Activated CD8-positive, alpha-beta memory T cell treated with anti-CD3 and anti-CD28 coated beads, Interleukin-2, amount 50 U/mL, for 24 hours (primary cell): ENCODE measurements around the gene ADH7.
"Not testable (repeated sequence)": the region's sequence is repeated elsewhere in the genome, so short reads cannot be mapped to it uniquely, and the experiment has no call there.

Source experiments
- DNase-seq: peaks from one replicate; pipeline ENCODE4 v3.0.0-alpha.2; 2020; ENCODE audit errors: extremely low read depth

ADH7 gene

DNA sequence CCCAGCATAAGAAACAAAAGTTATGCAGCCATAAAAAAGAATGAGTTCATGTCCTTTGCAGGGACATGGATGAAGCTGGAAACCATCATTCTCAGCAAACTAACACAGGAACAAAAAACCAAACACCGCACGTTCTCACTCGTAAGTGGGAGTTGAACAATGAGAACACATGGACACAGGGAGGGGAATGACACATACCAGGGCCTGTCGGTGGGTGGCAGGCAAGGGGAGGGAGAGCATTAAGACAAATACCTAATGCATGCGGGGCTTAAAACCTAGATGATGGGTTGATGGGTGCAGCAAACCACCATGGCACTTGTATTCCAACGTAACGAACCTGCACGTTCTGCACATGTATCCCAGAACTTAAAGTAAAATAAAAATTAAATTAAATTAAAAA lies 19.4 kb downstream of the ADH7 start:
- not testable (repeated sequence) for DNase-seq

DNA sequence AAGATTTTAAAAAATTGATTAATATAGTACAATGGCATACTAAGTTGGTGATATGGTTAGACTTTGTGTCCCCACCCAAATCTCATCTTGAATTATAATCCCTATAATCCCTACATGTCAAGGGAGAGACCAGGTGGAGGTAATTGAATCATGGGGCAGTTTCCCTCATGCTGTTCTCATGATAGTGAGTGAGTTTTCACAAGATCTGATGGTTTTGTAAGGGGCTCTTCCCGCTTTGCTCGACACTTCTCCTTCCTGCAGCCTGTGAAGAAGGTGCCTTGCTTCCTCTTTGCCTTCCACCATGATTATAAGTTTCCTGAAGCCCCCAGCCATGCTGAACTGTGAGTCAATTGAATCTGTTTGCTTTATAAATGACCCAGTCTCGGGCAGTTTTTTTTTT lies 20.2 kb downstream of the ADH7 start:
- DNase-seq = not testable (repeated sequence)

DNA sequence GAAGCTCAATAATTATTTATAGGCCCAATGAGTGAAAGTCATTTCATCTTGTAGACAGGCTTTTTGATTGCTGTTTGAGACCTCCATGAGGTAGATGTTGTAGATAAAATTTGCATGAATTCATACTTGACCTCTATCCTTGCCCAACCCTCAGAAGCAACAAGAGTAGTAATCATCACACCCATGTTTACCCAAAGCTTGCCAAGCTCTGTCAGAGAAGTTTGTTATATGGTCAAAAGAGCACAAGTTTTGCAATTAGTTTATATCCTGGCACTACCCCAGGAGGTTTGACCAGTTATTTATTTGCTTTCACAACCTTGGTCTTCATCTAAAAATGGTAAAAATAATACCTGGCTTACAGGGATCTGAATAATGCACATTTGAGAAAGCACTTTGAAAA lies 20.7 kb downstream of the ADH7 start:
- no peak for DNase-seq

DNA sequence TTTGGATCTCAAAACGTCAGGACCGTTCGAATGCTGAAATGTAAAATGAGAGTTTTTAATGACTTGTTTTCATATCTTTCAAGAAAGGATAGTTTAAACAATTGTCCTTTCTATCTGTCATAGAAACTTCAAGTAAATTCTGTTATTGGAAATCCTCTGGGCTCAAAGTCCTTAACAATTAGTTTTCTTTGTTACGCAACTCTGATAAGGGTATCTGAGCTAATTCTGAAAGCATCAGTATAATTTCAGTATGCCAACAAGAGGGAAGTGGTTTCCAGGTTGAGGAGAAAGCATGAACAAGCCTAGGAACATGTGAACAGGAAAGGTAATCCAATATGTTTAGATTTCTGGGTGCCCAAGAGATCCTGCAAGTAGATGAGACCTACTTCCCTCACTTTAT lies 22.0 kb downstream of the ADH7 start:
- DNase-seq = no peak

DNA sequence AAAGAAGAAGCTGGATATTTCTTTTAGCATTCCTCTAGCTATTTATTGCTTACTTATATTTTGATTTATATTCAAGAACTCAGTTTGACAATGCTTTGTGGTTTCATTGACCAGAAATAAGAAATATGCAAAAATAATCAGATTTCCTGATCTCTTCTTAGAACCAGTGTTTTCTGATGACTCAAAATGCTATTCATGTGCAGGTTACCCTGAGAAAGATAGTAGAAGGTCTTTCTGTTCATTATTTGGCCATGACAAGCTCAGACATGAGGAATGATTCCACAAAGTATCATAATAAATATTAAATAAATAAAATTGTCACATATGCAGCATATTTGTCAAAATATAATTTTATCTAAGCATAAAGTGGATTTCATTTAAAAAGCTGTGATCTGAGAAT lies 24.1 kb downstream of the ADH7 start:
- DNase-seq = no peak

DNA sequence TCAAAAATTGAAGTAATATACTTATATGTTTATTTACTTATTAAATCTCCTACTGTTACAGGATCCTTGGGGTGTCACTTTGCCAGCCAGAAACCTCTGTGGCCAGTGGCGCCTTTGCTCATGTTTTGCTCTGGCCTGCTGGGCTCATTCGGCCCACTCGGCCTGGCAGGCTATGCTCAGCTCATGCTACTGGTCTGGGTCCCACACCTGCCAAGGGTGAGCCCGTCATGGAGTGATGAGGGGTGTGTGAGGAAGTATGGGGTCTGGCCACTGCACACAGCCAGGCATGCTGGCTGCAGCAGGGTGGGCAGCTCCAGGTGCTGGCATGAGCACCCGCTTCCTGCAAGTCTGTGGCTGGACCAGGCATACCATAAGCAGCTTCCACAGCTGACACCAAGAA lies 25.1 kb downstream of the ADH7 start:
- no peak for DNase-seq

DNA sequence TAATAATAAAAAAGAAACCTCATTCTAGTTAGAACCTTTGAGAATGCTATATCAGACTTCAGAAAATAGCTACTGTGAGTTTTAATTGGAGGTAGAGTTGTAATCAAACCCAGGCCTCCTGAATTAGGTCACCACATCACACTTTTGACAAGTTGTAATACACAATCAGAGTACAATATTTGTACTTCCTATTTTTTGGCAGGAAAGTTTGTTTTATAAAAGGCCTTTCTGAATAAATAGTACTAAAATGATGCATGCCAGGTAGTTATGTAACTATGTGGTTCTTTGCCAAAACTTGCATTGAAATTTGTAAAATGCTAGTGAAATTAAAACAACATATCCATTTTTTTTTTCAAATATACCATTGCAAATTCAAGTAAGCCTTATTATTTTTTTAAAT lies 26.8 kb downstream of the ADH7 start:
- DNase-seq = no peak

DNA sequence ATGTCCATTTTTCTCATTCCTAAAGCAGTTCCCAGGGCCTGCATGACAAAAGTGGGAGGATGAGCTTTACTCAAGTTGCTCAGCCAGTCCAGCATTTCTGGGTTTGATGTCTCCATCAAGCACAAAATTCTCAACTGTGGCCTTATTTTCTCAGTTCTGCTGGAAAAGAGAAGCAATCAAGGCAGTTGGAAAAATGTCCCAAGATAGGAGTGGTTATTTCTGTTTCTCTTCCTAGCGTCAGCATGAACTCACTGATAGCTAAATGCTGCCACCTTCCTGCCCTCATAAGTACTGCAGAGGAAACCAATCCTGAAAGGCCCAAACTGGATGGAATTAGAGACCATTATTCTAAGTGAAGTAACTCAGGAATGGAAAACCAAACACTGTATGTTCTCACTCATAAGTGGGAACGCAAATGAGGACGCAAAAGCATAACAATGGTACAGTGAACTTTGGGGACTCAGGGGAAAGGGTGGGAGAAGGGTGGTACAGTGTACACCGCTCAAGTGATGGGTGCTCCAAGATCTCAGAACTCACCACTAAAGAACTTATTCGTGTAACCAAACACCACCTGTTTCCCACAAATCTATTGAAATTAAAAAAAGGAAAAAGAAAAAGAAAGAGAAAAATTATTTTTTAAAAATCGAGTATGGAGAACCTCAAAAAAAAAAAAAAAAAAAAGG lies 29.6 kb downstream of the ADH7 start:
- DNase-seq = peak; percentile 26

DNA sequence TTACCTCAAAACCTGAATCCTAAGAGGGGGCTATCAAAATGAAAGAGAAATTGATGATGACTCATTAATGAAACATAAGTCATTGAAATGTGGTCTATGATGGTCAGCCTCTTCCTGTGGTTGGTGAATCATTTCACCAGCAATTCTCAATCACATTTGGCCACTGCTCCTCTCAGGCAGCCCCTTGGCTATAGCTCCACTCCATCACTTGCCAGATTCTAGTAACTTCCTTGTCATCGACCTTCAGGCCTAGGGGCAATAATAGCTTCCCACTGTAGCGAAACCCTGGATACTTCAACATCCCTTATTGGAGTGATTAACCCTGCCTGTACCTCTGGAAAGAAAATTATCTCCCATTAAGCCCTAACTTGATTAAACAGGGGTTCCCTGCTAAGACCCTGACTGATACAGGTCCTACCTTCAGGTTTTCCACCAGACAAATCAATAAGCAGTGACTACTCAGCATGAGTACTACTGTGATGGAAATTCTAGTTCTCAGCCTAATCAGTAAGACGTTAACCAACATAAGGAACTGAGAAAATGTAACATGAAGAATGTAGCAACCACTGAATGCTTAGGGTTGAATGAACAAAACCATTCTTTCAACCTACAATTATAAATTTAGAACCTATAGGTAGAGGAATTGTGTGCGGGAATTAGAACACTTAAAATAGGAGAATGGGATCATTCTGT lies 30.4 kb downstream of the ADH7 start:
- DNase-seq = no peak

DNA sequence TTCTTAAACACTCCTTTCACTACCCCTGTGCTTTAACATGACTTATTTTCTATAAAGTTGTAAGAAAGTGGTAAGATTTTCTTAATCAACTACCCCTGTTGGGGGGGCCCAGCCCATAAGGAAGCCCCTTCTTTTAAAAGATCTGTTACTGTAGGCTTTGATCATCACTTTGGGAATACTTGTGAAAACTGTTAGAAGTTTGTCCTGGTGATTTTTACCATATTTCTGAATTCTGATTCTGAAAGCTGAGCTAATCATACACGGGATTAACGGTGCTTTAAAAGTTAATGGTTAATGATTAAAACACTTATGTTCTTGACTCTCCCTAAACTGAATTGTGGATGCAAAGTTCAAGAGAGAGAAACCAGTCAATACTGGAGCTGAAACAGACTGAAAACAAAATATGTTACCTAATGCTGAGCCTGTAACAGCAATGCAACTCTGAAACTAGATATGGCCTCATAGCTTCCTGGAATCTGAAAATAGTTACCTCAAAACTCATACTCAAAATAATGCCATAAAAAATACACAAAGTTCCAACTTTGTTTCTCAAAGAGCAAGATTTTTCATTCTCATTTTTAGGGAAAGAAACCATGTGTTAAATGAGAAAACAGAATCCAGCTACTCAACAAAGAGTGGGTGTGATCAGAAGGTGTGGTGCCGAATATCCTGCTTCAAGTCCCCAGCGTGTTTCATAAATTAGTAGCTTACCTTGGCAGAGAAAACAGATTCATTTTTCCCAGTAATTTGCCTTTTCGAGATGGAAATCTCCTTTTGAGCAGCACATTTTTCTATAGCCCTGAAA lies 31.6 kb downstream of the ADH7 start:
- no peak for DNase-seq

DNA sequence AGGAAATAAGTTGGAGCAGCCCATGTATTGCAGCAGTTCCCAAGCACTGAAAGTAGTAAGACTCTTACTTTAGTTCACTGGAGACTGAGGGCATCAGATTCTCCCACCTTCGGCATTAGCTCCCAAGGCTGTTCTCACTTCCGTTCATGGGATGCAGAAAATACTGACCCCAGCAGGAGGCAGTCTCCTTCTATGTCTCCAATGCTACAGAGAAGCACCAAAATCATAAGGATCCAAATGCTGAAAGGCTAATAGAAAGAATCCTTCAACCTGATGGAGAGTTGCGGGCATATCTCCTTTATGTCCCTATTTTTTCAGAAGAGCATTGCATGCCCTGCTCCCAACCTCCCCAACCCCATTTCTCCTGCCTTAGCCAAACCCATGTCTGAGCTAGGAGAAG lies 32.4 kb downstream of the ADH7 start:
- DNase-seq = no peak

DNA sequence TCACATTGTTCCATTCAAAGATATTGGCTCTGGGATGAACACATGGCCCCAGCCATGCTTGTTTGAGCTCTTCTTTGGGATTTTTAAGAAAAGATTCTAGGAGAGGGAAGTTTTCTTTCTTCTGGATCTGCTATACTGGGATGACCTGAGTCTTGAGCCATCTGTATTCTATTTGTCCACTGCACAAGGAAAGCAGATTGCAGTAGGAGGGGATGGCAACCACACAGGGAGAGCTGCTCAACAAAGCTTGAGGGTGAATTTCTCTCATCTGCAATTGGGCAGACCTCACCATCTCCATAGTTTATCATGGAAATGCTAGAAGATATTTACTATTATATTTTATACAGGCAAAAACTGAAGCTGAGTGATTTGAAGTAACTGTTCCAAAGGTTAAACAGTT lies 34.3 kb downstream of the ADH7 start:
- DNase-seq = no peak

DNA sequence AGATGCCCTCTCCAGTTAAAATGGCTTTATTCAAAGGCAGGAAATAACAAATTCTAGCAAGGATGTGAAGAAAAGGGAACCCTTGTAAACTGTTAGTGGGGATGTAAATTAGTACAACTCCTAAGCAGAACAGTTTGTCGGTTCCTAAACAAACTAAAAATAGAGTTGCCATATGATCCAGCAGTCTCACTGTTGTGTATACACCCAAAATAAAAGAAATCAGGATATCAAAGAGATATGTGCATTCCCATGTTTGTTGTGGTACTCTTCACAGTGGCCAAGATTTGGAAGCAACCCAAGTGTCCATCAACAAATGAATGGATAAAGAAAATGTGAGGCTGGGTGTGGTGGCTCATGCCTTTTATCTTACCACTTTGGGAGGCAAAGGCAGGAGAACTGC lies 36.1 kb downstream of the ADH7 start:
- DNase-seq = no peak

DNA sequence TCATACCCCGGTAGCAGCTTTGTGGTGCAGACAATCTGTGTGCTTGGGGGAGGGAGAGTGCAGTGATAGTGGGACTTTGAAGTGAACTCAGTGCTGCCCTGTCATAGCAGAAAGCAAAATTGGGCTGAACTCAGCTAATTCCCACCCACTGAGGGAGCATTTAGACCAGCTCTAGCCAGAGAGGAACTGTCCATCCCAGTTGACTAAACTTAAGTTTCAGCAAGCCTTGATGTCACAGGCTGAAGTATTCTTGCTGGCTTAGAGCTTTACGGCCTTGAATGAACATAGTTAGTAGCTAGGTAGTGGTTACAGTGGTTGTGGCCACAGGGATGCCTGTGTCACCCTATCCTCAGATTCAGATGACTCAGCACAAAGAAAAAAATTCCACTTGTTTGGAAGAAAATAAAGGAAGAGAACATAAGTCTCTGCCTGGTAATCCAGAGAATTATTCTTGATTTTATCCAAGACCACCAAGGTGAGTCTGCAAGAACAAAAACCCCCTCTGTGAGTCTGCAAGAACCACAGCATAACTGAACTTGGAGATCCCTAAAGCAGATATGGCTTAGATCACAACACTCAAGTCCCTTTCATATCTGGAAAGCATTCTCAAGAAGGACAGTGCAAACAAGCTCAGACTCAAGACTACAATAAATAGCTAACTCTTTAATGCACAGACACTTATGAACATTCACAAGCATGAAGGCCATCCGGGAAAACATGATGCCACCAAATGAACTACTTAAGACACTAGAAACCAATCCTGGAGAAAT lies 39.4 kb downstream of the ADH7 start:
- DNase-seq = no peak

DNA sequence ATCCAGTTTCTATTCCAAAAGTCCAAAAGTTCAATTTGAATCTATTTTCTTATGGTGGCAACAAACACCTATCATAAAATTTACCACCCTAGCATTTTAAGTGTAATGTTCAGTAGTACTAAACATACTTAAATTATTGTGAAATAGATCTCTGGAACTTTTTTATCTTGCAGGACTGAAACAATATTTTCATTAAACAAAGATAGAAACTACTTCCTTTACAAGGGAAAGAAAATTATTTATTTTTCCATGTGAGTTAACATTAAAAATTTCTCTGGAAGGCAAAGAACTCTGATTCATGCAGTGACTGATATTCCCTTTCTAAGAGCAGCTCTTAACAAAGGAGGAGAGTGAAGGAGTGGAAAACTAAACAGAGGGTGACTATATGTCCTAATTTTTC lies 40.2 kb downstream of the ADH7 start:
- no peak for DNase-seq

DNA sequence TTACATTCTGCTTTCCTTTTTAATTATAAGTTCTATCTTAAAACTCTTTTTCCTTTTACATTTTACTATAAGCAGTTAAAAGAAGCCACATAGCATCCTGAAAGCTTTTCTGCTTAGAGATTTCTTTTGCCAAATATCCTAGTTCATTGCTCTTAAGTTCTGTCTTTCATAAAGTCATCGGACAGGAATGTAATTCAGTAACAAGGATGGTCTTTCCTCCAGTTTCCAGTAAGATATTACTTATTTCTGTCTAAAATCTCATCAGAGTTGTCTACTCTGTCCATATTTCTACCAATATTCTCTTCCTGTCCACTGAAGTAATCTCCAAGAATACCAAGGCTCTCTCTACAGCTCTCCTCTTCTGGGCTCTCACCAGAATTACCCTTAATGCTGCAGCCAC lies 45.1 kb downstream of the ADH7 start:
- DNase-seq = no peak

DNA sequence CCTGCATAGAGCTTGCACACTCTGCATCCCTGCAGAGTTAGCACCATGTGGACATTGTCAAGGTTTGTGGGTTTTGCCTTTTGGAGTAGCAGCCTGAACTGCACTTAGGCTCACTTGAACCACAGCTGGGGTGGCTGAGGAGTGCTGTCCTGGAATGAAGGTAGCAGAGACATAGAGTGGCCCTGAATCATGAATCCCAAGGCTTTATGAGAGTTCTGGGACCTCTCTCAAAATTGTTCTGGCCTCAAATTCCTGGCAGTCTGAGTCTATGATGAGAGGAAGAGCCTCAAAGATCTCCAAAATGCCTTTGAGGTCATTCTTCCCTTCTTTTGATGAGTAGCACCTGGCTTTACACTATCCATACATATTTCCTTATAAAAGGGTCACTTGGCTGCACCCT lies 45.5 kb downstream of the ADH7 start:
- no peak for DNase-seq

DNA sequence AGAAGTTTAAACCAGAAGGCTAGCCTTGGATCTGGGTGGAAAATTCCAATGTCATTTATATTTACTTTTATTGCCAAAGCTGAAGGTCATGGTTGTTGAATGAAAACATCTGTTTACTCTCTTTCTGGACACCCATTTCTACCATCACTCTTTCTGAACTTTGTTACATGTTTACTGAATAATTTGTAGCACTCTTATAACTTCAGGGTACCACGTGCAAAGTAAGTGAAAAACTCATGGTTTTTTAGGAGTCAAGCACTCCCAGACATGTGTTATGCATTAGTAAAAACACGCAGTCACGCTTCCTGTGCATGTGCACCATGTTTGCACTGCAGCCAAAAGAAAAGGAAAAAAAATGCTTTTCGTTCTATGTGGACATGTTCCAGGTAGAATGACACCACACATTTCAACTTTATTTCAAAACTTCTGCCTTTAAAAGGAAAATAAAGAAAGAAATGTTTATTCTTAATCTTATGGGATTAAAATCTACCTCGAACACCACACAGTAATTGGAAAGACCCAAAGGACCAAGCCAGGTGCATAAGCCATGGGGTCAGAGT lies 51.2 kb downstream of the ADH7 start:
- DNase-seq = no peak

DNA sequence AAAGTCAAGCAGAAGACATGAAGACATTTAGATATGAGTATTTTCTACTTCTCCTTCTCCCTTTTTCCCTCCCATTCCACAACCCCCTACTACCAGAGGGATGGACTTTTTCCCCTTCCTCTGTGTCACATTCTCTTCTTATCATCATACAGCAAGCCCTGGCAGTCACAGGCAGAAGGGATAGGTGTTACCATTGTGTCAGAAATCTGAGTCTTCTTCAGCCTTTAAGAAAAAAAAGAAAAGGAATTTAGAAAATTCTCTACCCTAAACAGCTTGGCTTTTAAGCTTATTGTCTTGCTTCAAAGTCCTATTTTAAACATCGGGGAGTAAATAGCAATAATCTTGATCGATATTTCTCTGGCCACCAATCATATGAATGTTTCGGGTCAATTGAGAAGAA lies 51.7 kb downstream of the ADH7 start:
- DNase-seq = no peak

DNA sequence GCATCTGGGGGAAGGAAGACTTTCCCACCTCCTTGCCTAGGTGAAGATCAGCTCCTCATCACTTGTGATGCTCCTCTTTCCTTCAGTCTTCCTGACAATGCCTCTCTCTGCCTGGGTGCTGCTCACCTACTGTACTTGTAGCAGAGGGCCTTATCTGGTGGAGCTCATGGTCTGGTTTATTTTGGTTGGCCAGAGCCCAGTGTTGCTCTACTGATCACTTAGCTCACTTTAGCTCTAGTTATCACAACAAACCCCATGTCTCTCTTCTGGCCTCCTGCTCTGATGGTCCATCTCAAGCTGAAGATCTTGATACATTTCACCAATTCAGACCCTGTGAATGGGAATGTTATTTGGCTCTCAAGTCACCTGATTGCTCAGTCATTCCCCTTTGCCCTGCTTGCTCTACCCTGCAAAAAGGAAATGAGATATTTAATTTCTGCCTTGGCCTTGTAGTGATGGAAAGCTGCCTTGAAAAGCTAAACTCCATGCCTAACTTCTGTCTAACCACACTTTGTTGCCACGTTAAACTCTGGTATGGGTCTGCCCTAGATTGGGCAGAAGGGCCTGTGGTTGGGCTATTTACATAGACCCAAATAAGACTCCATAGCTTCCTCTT lies 52.3 kb downstream of the ADH7 start:
- DNase-seq = no peak

DNA sequence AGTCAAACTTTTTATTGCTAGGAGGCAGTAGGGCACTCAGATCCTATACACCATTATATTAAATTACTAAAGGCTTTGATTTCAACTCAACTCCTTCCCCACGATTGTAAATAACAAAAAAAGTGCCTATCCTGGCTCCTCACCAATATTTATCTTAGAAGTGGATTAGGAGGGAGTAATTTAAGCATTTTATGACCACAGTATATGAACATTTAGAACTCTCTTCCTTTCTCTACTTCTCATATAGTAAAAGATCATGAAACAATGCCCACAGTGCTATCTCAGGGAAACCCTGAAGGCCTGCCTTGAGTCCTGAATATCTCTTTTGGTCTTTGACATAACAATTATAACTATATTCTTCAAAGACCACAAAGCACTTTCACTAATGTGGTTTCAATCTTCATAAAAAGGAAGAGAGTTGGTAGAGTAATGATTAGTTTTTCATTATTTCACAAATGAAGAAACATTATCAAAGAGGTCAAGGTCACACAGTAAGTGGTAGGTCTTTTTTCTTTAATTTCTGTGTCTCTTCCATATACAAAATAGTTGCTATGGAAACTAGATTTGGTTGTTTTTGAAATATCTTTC lies 53.5 kb downstream of the ADH7 start:
- no peak for DNase-seq
